Neural cell (in vitro differentiated cells): ENCODE results near the gene R3HDML. TPM values are rescaled to one million over a fixed set of nuclear protein-coding genes. Genes with fewer than 3 reads are reported as not detected.
"Not testable (repeated sequence)": the region's sequence is repeated elsewhere in the genome, so short reads cannot be mapped to it uniquely, and the experiment has no call there.

ENCODE experiments used
- H2AFZ ChIP-seq: fragments of 200-600, 300-800 bp; sonication (generic), shearing (Covaris generic); 2 replicates; pipeline ENCODE4 v1.6.0; 2014; ENCODE audit warnings: low read depth, mild to moderate bottlenecking, antibody characterized with exemption, low read length, moderate library complexity
- H3F3A ChIP-seq: fragments of 200-600 bp; shearing (Covaris generic); 2 replicates; pipeline ENCODE4 v1.6.1; 2016; ENCODE audit warnings: mild to moderate bottlenecking, moderate library complexity, mixed read lengths, antibody characterized with exemption, low read length; ENCODE audit not compliant: insufficient read depth, poor library complexity, severe bottlenecking
- H3K27ac ChIP-seq: fragments of 200-600, 300-800 bp; sonication (generic), shearing (Covaris generic); 2 replicates; pipeline ENCODE4 v1.5.1; 2014; ENCODE audit warnings: mild to moderate bottlenecking, low read length, moderate library complexity
- H3K27me3 ChIP-seq: fragments of 300-800, 200-600 bp; sonication (generic), shearing (Covaris generic); 2 replicates; pipeline ENCODE4 v1.6.0; 2014; ENCODE audit warnings: mild to moderate bottlenecking, low read depth, low read length, moderate library complexity; ENCODE audit not compliant: insufficient read depth
- H3K36me3 ChIP-seq: fragments of 300-800, 200-600 bp; sonication (generic), shearing (Covaris generic); 2 replicates; pipeline ENCODE4 v1.5.1; 2014; ENCODE audit warnings: mild to moderate bottlenecking, antibody characterized with exemption, low read length, moderate library complexity; ENCODE audit not compliant: insufficient read depth
- H3K4me2 ChIP-seq: fragments of 300-800, 200-600 bp; sonication (generic), shearing (Covaris generic); 2 replicates; pipeline ENCODE4 v1.6.0; 2014; ENCODE audit warnings: mild to moderate bottlenecking, low read length
- H3K4me3 ChIP-seq: fragments of 300-800, 200-600 bp; sonication (generic), shearing (Covaris generic); 2 replicates; pipeline ENCODE4 v1.5.1; 2014; ENCODE audit warnings: mild to moderate bottlenecking, low read length, moderate library complexity
- H3K79me2 ChIP-seq: fragments of 200-600 bp; shearing (Covaris generic); replicated peaks from 2 replicates; pipeline ENCODE4 v1.6.0; 2014; ENCODE audit warnings: mild to moderate bottlenecking, low read length, moderate library complexity; ENCODE audit not compliant: insufficient read depth
- H3K9ac ChIP-seq: fragments of 300-800, 200-600 bp; sonication (generic), shearing (Covaris generic); 2 replicates; pipeline ENCODE4 v1.6.1; 2016; ENCODE audit warnings: mild to moderate bottlenecking, low read length, mixed read lengths
- H3K9me2 ChIP-seq: fragments of 200-600 bp; shearing (Covaris generic); 2 replicates; pipeline ENCODE4 v1.6.1; 2016; ENCODE audit warnings: mild to moderate bottlenecking, low read length, mixed read lengths; ENCODE audit not compliant: insufficient read depth
- H3K9me3 ChIP-seq: fragments of 200-600, 300-800 bp; sonication (generic), shearing (Covaris generic); 2 replicates; pipeline ENCODE4 v1.6.1; 2016; ENCODE audit warnings: mild to moderate bottlenecking, mixed run types, low read length, moderate library complexity, mixed read lengths
- H4K20me1 ChIP-seq: fragments of 200-600 bp; shearing (Covaris generic); 2 replicates; pipeline ENCODE4 v1.6.1; 2016; ENCODE audit warnings: mild to moderate bottlenecking, mixed run types; ENCODE audit not compliant: insufficient read depth
- CTCF ChIP-seq: fragments of 450-650 bp; IDR thresholded peaks from 2 replicates; pipeline ENCODE4 v1.5.1; 2014; ENCODE audit warnings: antibody characterized with exemption, mild to moderate bottlenecking, moderate library complexity; ENCODE audit not compliant: poor library complexity, severe bottlenecking
- EP300 ChIP-seq: fragments of 450-650 bp; conservative IDR thresholded peaks from 2 replicates; pipeline ENCODE4 v1.6.1; 2014; ENCODE audit warnings: antibody characterized with exemption, mild to moderate bottlenecking, moderate library complexity; ENCODE audit not compliant: poor library complexity, severe bottlenecking
- EZH2 ChIP-seq: fragments of 200-600, 300-800 bp; shearing (Covaris generic), sonication (generic); IDR thresholded peaks from 2 replicates; pipeline ENCODE4 v1.6.1; 2014; ENCODE audit warnings: antibody characterized with exemption, low read length, borderline replicate concordance, mild to moderate bottlenecking; ENCODE audit not compliant: insufficient read depth, poor library complexity, severe bottlenecking
- MXI1 ChIP-seq: fragments of 450-650 bp; conservative IDR thresholded peaks from 2 replicates; pipeline ENCODE4 v1.6.1; 2014; ENCODE audit warnings: antibody characterized with exemption, mild to moderate bottlenecking; ENCODE audit not compliant: poor library complexity, severe bottlenecking
- POLR2AphosphoS5 ChIP-seq: IDR thresholded peaks from 2 replicates; pipeline ENCODE4 v1.6.1; 2012
- RAD21 ChIP-seq: fragments of 450-650 bp; conservative IDR thresholded peaks from 2 replicates; pipeline ENCODE4 v1.6.1; 2014; ENCODE audit warnings: antibody characterized with exemption, mild to moderate bottlenecking, moderate library complexity
- REST ChIP-seq: IDR thresholded peaks from 2 replicates; pipeline ENCODE4 v1.6.1; 2012; ENCODE audit warnings: borderline replicate concordance
- SMC3 ChIP-seq: fragments of 450-650 bp; conservative IDR thresholded peaks from 2 replicates; pipeline ENCODE4 v1.6.1; 2014; ENCODE audit warnings: antibody characterized with exemption, mild to moderate bottlenecking, moderate library complexity; ENCODE audit not compliant: poor library complexity
- TAF1 ChIP-seq: IDR thresholded peaks from 2 replicates; pipeline ENCODE4 v1.6.1; 2012; ENCODE audit warnings: low read depth
- polyA plus RNA-seq: library from polyadenylated mRNA; depleted of rRNA; stranded (reverse); fragments of >200 nt; gene quantifications from 2 replicates; pipeline ENCODE4 v1.2.3, GENCODE V29; 2014

R3HDML gene
- polyA plus RNA-seq, 1 donor from 2014 or later = not detected

- no peaks in the 10 kb centered on the region for H3K36me3 ChIP-seq
- no peaks in the 10 kb centered on the region for H3F3A ChIP-seq
- no peaks in the 10 kb centered on the region for H3K79me2 ChIP-seq
- TF ChIP-seq EZH2 (no peak), POLR2AphosphoS5 (no peak), EP300 (no peak), SMC3 (no peak), TAF1 (no peak), RAD21 (no peak), CTCF (no peak), REST (no peak), MXI1 (no peak)
- H4K20me1 ChIP-seq = no peaks in the 10 kb centered on the region
- H3K9me3 ChIP-seq = no peaks in the 10 kb centered on the region
- no peak overlapping the region for H3K27ac ChIP-seq
- no peak overlapping the region for H3K4me3 ChIP-seq
- no peak overlapping the region for H3K9ac ChIP-seq
- H3K9me2 ChIP-seq = no peaks in the 10 kb centered on the region
- no peak overlapping the region for H2AFZ ChIP-seq
- H3K27me3 ChIP-seq = no peaks in the 10 kb centered on the region
- no peak overlapping the region for H3K4me2 ChIP-seq
Measured at GRCh38 chr20:44296011-44296410, 40.8 kb upstream of the R3HDML start.

- Histone ChIP-seq H4K20me1 (no peaks in the 10 kb centered on the region), H3K4me2 (no peak overlapping the region), H3K27me3 (no peaks in the 10 kb centered on the region), H3K27ac (no peak overlapping the region), H2AFZ (no peak overlapping the region), H3K9ac (no peak overlapping the region), H3K36me3 (no peaks in the 10 kb centered on the region), H3K9me2 (no peaks in the 10 kb centered on the region), H3K79me2 (no peaks in the 10 kb centered on the region), H3K4me3 (no peak overlapping the region), H3K9me3 (no peaks in the 10 kb centered on the region), H3F3A (no peaks in the 10 kb centered on the region)
- TF ChIP-seq SMC3 = no peak
- TF ChIP-seq POLR2AphosphoS5 = no peak
- no peak for TF ChIP-seq TAF1
- TF ChIP-seq EZH2 = no peak
- no peak for TF ChIP-seq CTCF
- no peak for TF ChIP-seq RAD21
- TF ChIP-seq MXI1 = no peak
- no peak for TF ChIP-seq EP300
- no peak for TF ChIP-seq REST
Measured at GRCh38 chr20:44297721-44298120, 39.1 kb upstream of the R3HDML start.

- H3K79me2 ChIP-seq, H3K9me2 ChIP-seq, H3K27me3 ChIP-seq, H3K4me3 ChIP-seq, H3K27ac ChIP-seq, H2AFZ ChIP-seq, H3F3A ChIP-seq, H3K9me3 ChIP-seq, H3K36me3 ChIP-seq, H3K4me2 ChIP-seq, H4K20me1 ChIP-seq, H3K9ac ChIP-seq: not testable (repeated sequence)
Measured at GRCh38 chr20:44299011-44299535, 37.8 kb upstream of the R3HDML start.
